ENCODE data around the gene MYOM1. TPM values are rescaled to one million over a fixed set of nuclear protein-coding genes. Genes with fewer than 3 reads are reported as not detected.
A peak's percentile ranks its signal among the peaks of the same experiment; 100 is the strongest.
"Not testable (repeated sequence)": the region's sequence is repeated elsewhere in the genome, so short reads cannot be mapped to it uniquely, and the experiment has no call there.

Gene MYOM1
- total RNA-seq, 1 donor from 2014 or later = 724 TPM

DNA sequence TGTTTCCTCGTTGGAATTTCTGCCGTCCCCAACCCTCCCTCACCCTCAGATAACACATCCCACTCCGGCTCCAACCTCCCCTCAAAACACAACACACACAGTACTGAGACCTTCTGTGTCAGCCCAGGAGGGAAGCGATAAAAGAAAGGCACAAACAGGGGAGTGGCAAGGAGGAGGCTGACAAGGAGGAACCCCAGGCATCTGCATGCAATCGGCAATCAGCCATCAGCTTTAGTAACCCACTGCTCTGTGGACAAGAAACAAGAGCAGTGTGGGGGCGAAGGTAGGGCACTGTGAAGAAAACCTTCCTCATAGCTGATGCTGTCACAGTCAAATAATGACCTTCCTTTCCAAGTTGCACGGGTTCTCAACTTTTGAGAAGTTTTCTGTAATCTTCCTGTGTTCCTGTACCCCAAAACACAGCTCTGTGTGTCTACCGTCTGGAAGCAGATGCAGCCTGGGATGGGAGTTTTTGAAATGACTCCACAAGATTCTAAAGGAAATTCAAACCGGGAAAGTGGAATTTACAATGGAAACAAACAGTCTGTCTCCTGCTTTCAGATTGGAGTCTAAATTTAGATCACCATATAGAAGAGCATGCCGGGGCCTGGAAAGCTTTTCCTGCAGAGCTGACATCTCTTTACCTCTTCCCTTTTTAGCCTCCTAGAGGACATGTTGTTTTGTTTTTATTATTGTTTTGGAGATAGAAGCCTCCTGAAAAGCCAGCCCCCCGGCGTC lies 190.4 kb downstream of the MYOM1 start:
- intact Hi-C loops (cut with micrococcal nuclease) = no loop called here
- DNase-seq (no peak), ATAC-seq (peak; percentile 66)

DNA sequence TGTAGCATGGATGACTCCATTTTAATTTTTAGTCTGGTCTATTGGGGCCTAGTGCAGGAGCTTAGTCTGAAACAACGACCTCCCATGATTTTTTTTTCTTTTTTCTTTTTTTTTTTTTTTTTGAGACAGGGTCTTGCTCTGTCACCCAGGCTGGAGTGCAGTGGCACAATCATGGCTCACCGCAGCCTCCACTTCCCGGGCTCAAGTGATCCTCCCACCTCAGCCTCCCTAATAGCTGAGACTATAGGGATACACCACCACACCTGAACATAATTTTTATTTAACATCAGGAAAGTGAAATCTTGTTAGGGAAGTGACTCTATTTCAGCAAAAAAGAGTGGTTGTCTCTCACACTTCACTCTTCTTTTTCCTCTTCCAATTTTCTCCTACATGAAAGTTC lies 191.7 kb downstream of the MYOM1 start:
- intact Hi-C loops (cut with micrococcal nuclease); DNase-seq; ATAC-seq: not testable (repeated sequence)

DNA sequence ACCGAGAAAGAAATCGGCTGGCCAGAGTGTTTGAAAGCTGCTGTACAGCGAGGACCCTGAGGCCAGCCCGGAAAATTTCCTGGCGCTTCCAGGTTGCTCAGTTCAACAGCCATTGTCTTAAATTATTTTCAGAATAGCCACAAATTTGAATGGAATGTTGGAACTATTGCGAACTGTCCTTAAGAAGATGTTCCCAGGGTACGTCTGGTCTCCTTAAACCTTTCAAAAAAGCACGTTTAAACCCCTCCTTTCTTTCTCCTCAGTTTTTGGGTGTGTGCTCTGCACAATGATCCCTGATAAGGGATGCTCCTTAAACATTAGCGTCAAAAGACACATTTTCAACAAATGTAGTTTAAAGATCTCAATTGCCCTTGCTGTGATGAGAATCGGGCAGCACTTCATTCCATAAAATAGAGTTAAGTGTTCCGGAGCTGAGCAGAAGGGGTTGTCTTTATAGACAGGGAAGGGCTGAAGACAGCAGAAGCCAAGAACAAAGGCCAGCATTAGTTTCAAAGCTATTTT lies 192.3 kb downstream of the MYOM1 start:
- intact Hi-C loops (cut with micrococcal nuclease) = no loop called here
- ATAC-seq (no peak), DNase-seq (no peak)

DNA sequence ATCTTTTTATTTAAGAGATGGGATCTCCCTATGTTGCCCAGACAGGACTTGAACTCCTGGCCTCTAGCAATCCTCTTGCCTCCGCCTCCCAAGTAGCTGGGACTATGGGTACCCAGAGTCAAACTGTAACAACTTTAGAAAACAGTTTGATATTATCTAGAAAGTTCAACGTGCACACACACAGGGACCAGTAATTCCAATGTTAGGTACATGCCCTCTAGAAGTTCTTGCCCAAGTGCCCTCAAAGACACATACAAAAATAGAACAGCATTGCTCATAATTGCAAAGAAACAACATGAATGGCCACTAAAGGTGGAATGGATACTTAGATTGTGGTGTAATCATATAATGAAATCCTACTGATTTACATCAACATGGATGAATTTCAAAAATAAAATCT lies 194.2 kb downstream of the MYOM1 start:
- peak; percentile 54 for ATAC-seq
- intact Hi-C loops (cut with micrococcal nuclease) = no loop called here
- DNase-seq = no peak

DNA sequence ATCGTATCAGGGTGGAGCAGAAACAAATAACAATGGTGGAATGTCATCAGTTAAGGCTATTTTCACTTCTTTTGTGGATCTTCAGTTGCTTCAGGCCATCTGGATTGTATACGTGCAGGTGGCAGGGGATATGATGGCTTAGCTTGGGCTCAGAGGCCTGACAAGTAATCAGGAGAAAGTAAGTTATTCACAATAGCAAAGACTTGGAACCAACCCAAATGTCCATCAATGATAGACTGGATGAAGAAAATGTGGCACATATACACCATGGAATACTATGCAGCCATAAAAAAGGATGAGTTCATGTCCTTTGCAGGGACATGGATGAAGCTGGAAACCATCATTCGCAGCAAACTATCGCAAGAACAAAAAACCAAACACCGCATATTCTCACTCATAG lies 196.2 kb downstream of the MYOM1 start:
- DNase-seq; intact Hi-C loops (cut with micrococcal nuclease); ATAC-seq: not testable (repeated sequence)

Other genes with a start within 250 kb of the MYOM1 start
- gene LPIN2, start 206.8 kb downstream of the MYOM1 start, total RNA-seq = 10.6 TPM
- 1,328 TPM for gene MYL12A, start 27.8 kb upstream of the MYOM1 start, total RNA-seq
- 168 TPM for gene MYL12B, start 42.2 kb upstream of the MYOM1 start, total RNA-seq
- gene TGIF1, start 230.2 kb upstream of the MYOM1 start, total RNA-seq = 10.0 TPM